BLaER1 treated with 17β-estradiol and CSF1 and Interleukin-3, amounts not matched to agents 10 nM and 100 nM (cell line): ENCODE measurements around the gene ZNF12.

Experiments used
- H3K27ac ChIP-seq, 11 experiments: shearing (Covaris generic); formaldehyde crosslinking; 2 replicates each; pipeline ENCODE4 v1.8.1; 2022
- H3K27me3 ChIP-seq, 11 experiments: shearing (Covaris generic); formaldehyde crosslinking; 2 replicates each; pipeline ENCODE4 v1.8.1; 2022
- H3K36me3 ChIP-seq, 11 experiments: shearing (Covaris generic); formaldehyde crosslinking; 2 replicates each; pipeline ENCODE4 v1.8.1; 2022
- H3K4me1 ChIP-seq, 10 experiments: shearing (Covaris generic); formaldehyde crosslinking; 2 replicates each; pipeline ENCODE4 v1.8.1; 2022
- H3K4me2 ChIP-seq, 11 experiments: shearing (Covaris generic); formaldehyde crosslinking; 2 replicates each; pipeline ENCODE4 v1.8.1; 2022
- H3K4me3 ChIP-seq, 10 experiments: shearing (Covaris generic); formaldehyde crosslinking; 2 replicates each; pipeline ENCODE4 v1.8.1; 2022
- H3K9ac ChIP-seq, 11 experiments: shearing (Covaris generic); formaldehyde crosslinking; 2 replicates each; pipeline ENCODE4 v1.8.1; 2022
- H3K9me3 ChIP-seq, 11 experiments: shearing (Covaris generic); formaldehyde crosslinking; replicated peaks in 1 of 11; 2 replicates each; pipeline ENCODE4 v1.8.1; 2022
- H4K20me1 ChIP-seq, 11 experiments: shearing (Covaris generic); formaldehyde crosslinking; 2 replicates each; pipeline ENCODE4 v1.8.1; 2022
- Cebpa-rat ChIP-seq, 11 experiments: shearing (Covaris generic); IDR thresholded peaks; 2 replicates each; pipeline ENCODE4 v1.8.1; 2022

Gene ZNF12

GRCh38 chr7:6658618-6659345 is 48.0 kb downstream of the ZNF12 start:
- H3K4me2 ChIP-seq: peak overlapping the region in 3 of 11 experiments; percentile 2 to 8 (median 3); a peak in 2 of 22 replicates
- H3K27me3 ChIP-seq: peaks cover 0 to 1% (median under 1%) of the 10 kb centered on the region in 11 experiments; a peak in 9 of 22 replicates
- no peak overlapping the region for H3K27ac ChIP-seq
- no peak overlapping the region for H3K9ac ChIP-seq
- H3K36me3 ChIP-seq: peaks cover 22 to 35% (median 29%) of the 10 kb centered on the region in 11 experiments
- no peak for TF ChIP-seq Cebpa-rat (IDR thresholded peaks at IDR 0.05)
- H3K9me3 ChIP-seq: peaks cover 25 to 58% (median 32%) of the 10 kb centered on the region in 11 experiments
- peaks cover 0 to 16% (median 3%) of the 10 kb centered on the region in 10 experiments; a peak in 6 of 20 replicates for H3K4me1 ChIP-seq
- no peak overlapping the region for H3K4me3 ChIP-seq
- H4K20me1 ChIP-seq: peaks cover 0 to 32% (median 0%) of the 10 kb centered on the region in 11 experiments; a peak in 11 of 22 replicates

- peaks cover 41 to 62% (median 47%) of the 10 kb centered on the region in 11 experiments for H3K9me3 ChIP-seq
- no peak for TF ChIP-seq Cebpa-rat (IDR thresholded peaks at IDR 0.05)
- H3K36me3 ChIP-seq: peaks cover 45 to 59% (median 52%) of the 10 kb centered on the region in 11 experiments
Measured at GRCh38 chr7:6656413-6656812, 50.3 kb downstream of the ZNF12 start.

GRCh38 chr7:6655636-6656385 is 50.9 kb downstream of the ZNF12 start:
- Histone ChIP-seq H3K9ac (no peak overlapping the region), H4K20me1 (peaks cover 0 to 32% (median 0%) of the 10 kb centered on the region in 11 experiments; a peak in 11 of 22 replicates), H3K4me1 (peaks cover 0 to 16% (median 3%) of the 10 kb centered on the region in 10 experiments; a peak in 6 of 20 replicates), H3K27ac (no peak overlapping the region), H3K4me3 (no peak overlapping the region), H3K4me2 (no peak overlapping the region), H3K36me3 (peaks cover 52 to 65% (median 58%) of the 10 kb centered on the region in 11 experiments), H3K9me3 (peaks cover 47 to 64% (median 50%) of the 10 kb centered on the region in 11 experiments), H3K27me3 (no peaks in the 10 kb centered on the region)
- TF ChIP-seq Cebpa-rat (IDR thresholded peaks at IDR 0.05): no peak

More at GRCh38 chr7:6656413-6656812, 50.3 kb downstream of the ZNF12 start:
- Histone ChIP-seq H4K20me1 (peaks cover 0 to 32% (median 0%) of the 10 kb centered on the region in 11 experiments; a peak in 11 of 22 replicates), H3K4me1 (peaks cover 0 to 16% (median 3%) of the 10 kb centered on the region in 10 experiments; a peak in 6 of 20 replicates), H3K27me3 (no peaks in the 10 kb centered on the region), H3K9ac (no peak overlapping the region), H3K4me2 (no peak overlapping the region), H3K27ac (no peak overlapping the region), H3K4me3 (no peak overlapping the region)

- peaks cover 0 to 16% (median 3%) of the 10 kb centered on the region in 10 experiments; a peak in 6 of 20 replicates for H3K4me1 ChIP-seq
Measured at GRCh38 chr7:6654842-6655610, 51.7 kb downstream of the ZNF12 start.

GRCh38 chr7:6654113-6654841 is 52.5 kb downstream of the ZNF12 start:
- no peak for TF ChIP-seq Cebpa-rat (IDR thresholded peaks at IDR 0.05)
- no peak overlapping the region for H3K27ac ChIP-seq
- H3K4me2 ChIP-seq: no peak overlapping the region
- no peaks in the 10 kb centered on the region for H3K27me3 ChIP-seq
- peaks cover 61 to 75% (median 65%) of the 10 kb centered on the region in 11 experiments for H3K9me3 ChIP-seq
- peak overlapping the region in 3 of 10 experiments; percentile 20 to 56 (median 26); a peak in 2 of 20 replicates for H3K4me3 ChIP-seq
- H3K4me1 ChIP-seq: peaks cover 0 to 22% (median 6%) of the 10 kb centered on the region in 10 experiments; a peak in 13 of 20 replicates
- no peak overlapping the region for H3K9ac ChIP-seq
- peaks cover 0 to 44% (median 9%) of the 10 kb centered on the region in 11 experiments; a peak in 15 of 22 replicates for H4K20me1 ChIP-seq
- H3K36me3 ChIP-seq: peaks cover 67 to 80% (median 74%) of the 10 kb centered on the region in 11 experiments

More at GRCh38 chr7:6654842-6655610, 51.7 kb downstream of the ZNF12 start:
- no peak overlapping the region for H3K9ac ChIP-seq
- H3K9me3 ChIP-seq: peaks cover 54 to 67% (median 57%) of the 10 kb centered on the region in 11 experiments
- no peak overlapping the region for H3K4me3 ChIP-seq
- no peak overlapping the region for H3K4me2 ChIP-seq
- no peak for TF ChIP-seq Cebpa-rat (IDR thresholded peaks at IDR 0.05)
- peaks cover 59 to 73% (median 66%) of the 10 kb centered on the region in 11 experiments for H3K36me3 ChIP-seq
- no peaks in the 10 kb centered on the region for H3K27me3 ChIP-seq
- no peak overlapping the region for H3K27ac ChIP-seq
- H4K20me1 ChIP-seq: peaks cover 0 to 36% (median 2%) of the 10 kb centered on the region in 11 experiments; a peak in 12 of 22 replicates

- H3K9ac ChIP-seq: no peak overlapping the region
- H3K27me3 ChIP-seq: no peaks in the 10 kb centered on the region
- H3K4me1 ChIP-seq: peaks cover 0 to 24% (median 12%) of the 10 kb centered on the region in 10 experiments; a peak in 13 of 20 replicates
- no peak overlapping the region for H3K27ac ChIP-seq
- peak overlapping the region in 9 of 10 experiments; percentile 13 to 56 (median 41); a peak in 15 of 20 replicates for H3K4me3 ChIP-seq
- TF ChIP-seq Cebpa-rat (IDR thresholded peaks at IDR 0.05): no peak
- H3K36me3 ChIP-seq: peaks cover 76 to 89% (median 83%) of the 10 kb centered on the region in 11 experiments
- H3K4me2 ChIP-seq: no peak overlapping the region
- peaks cover 8 to 47% (median 18%) of the 10 kb centered on the region in 11 experiments; a peak in 20 of 22 replicates for H4K20me1 ChIP-seq
- peaks cover 61 to 84% (median 68%) of the 10 kb centered on the region in 11 experiments for H3K9me3 ChIP-seq
Measured at GRCh38 chr7:6653071-6654003, 53.4 kb downstream of the ZNF12 start.
